Mesenchymal stem cell (in vitro differentiated cells and primary cell): ENCODE measurements around the gene MZT2B.
"Not testable (repeated sequence)": the region's sequence is repeated elsewhere in the genome, so short reads cannot be mapped to it uniquely, and the experiment has no call there.

ENCODE experiments used
- DNase-seq: peaks from one replicate; pipeline ENCODE4 v3.0.0-alpha.2; 2013
- H2AFZ ChIP-seq: one replicate; pipeline ENCODE4 v1.6.1; 2013; ENCODE audit warnings: low read depth, mild to moderate bottlenecking, control low read depth, inconsistent platforms, low read length, moderate library complexity
- H2AK5ac ChIP-seq: 2 replicates; pipeline ENCODE4 v1.6.1; 2013; ENCODE audit warnings: low read length, moderate library complexity, mild to moderate bottlenecking, inconsistent platforms; ENCODE audit not compliant: severe bottlenecking
- H2BK120ac ChIP-seq: one replicate; pipeline ENCODE4 v1.6.1; 2013; ENCODE audit warnings: low read depth, mild to moderate bottlenecking, inconsistent platforms, low read length, moderate library complexity
- H2BK12ac ChIP-seq, 2 experiments: one replicate each; pipeline ENCODE4 v1.6.1; 2013; ENCODE audit warnings: inconsistent platforms in 2 of 2, low read length in 2 of 2, mild to moderate bottlenecking in 2 of 2, moderate library complexity in 2 of 2, control low read depth in 1 of 2
- H2BK15ac ChIP-seq: one replicate; pipeline ENCODE4 v1.6.1; 2013; ENCODE audit warnings: mild to moderate bottlenecking, low read depth, inconsistent platforms; ENCODE audit not compliant: poor library complexity, severe bottlenecking
- H2BK5ac ChIP-seq: 2 replicates; pipeline ENCODE4 v1.6.1; 2013; ENCODE audit warnings: low read depth, mild to moderate bottlenecking, low read length, control low read depth, inconsistent platforms; ENCODE audit not compliant: poor library complexity, severe bottlenecking
- H3K14ac ChIP-seq, 2 experiments: one replicate each; pipeline ENCODE4 v1.6.1; 2013; ENCODE audit warnings: inconsistent platforms in 2 of 2, low read length in 2 of 2, control low read depth in 1 of 2, mild to moderate bottlenecking in 1 of 2, moderate library complexity in 1 of 2
- H3K18ac ChIP-seq, 2 experiments: one replicate each; pipeline ENCODE4 v1.6.1; 2013; ENCODE audit warnings: inconsistent platforms in 2 of 2, low read length in 2 of 2, control low read depth in 1 of 2, low read depth in 1 of 2, mild to moderate bottlenecking in 1 of 2
- H3K23ac ChIP-seq, 2 experiments: one replicate each; pipeline ENCODE4 v1.6.1; 2013; ENCODE audit warnings: inconsistent platforms in 2 of 2, low read length in 2 of 2, mild to moderate bottlenecking in 2 of 2, moderate library complexity in 2 of 2, control low read depth in 1 of 2
- H3K27ac ChIP-seq: 2 replicates; pipeline ENCODE4 v1.5.1; 2013; ENCODE audit warnings: mild to moderate bottlenecking, moderate library complexity, low read length, control low read depth, inconsistent platforms; ENCODE audit not compliant: poor library complexity, severe bottlenecking
- H3K27me3 ChIP-seq, 2 experiments: 2 replicates each; pipeline versions ENCODE4 v1.6.1 to v1.7.0; 2013; ENCODE audit warnings: low read length in 2 of 2, mild to moderate bottlenecking in 2 of 2, moderate library complexity in 2 of 2, control low read depth in 1 of 2, inconsistent platforms in 1 of 2; ENCODE audit not compliant: control insufficient read depth in 1 of 2, insufficient read depth in 1 of 2
- H3K36me3 ChIP-seq, 2 experiments: 2 replicates each; pipeline versions ENCODE4 v1.6.1 to v1.7.0; 2013; ENCODE audit warnings: low read length in 2 of 2, control low read depth in 1 of 2, inconsistent platforms in 1 of 2, low read depth in 1 of 2, mild to moderate bottlenecking in 1 of 2; ENCODE audit not compliant: insufficient read depth in 2 of 2, control insufficient read depth in 1 of 2
- H3K4ac ChIP-seq, 2 experiments: one replicate each; pipeline ENCODE4 v1.6.1; 2013; ENCODE audit warnings: inconsistent platforms in 2 of 2, low read length in 2 of 2, mild to moderate bottlenecking in 2 of 2, moderate library complexity in 2 of 2, control low read depth in 1 of 2, low read depth in 1 of 2
- H3K4me1 ChIP-seq: 2 replicates; pipeline ENCODE4 v1.6.1; 2013; ENCODE audit warnings: low read depth, low read length, control low read depth; ENCODE audit not compliant: control insufficient read depth, insufficient read depth
- H3K4me2 ChIP-seq: 2 replicates; pipeline ENCODE4 v1.6.1; 2013; ENCODE audit warnings: low read length, mild to moderate bottlenecking, inconsistent platforms; ENCODE audit not compliant: poor library complexity, severe bottlenecking
- H3K4me3 ChIP-seq, 2 experiments: 2 replicates each; pipeline versions ENCODE4 v1.5.1 to v1.7.0; 2013; ENCODE audit warnings: low read length in 2 of 2, mild to moderate bottlenecking in 2 of 2, control low read depth in 1 of 2, low read depth in 1 of 2; ENCODE audit not compliant: insufficient read depth in 1 of 2
- H3K79me1 ChIP-seq: replicated peaks from 2 replicates; pipeline ENCODE4 v1.6.1; 2013; ENCODE audit warnings: mild to moderate bottlenecking, control low read depth, low read length, inconsistent platforms; ENCODE audit not compliant: poor library complexity, severe bottlenecking
- H3K9ac ChIP-seq: 2 replicates; pipeline ENCODE4 v1.7.0; 2013; ENCODE audit warnings: mild to moderate bottlenecking, low read length, moderate library complexity
- H3K9me3 ChIP-seq: 2 replicates; pipeline ENCODE4 v1.7.0; 2013; ENCODE audit warnings: mild to moderate bottlenecking, low read length; ENCODE audit not compliant: control insufficient read depth
- H4K8ac ChIP-seq: one replicate; pipeline ENCODE4 v1.6.1; 2013; ENCODE audit warnings: inconsistent platforms, mild to moderate bottlenecking, low read length, moderate library complexity
- H4K91ac ChIP-seq: one replicate; pipeline ENCODE4 v1.6.1; 2013; ENCODE audit warnings: mild to moderate bottlenecking, low read length, inconsistent platforms
- WGBS: methylation state at CpG from one replicate; pipeline ENCODE4 v1.1.7; 2013; ENCODE audit warnings: mixed read lengths; 5-methylcytosine and 5-hydroxymethylcytosine counted together

MZT2B gene

DNA sequence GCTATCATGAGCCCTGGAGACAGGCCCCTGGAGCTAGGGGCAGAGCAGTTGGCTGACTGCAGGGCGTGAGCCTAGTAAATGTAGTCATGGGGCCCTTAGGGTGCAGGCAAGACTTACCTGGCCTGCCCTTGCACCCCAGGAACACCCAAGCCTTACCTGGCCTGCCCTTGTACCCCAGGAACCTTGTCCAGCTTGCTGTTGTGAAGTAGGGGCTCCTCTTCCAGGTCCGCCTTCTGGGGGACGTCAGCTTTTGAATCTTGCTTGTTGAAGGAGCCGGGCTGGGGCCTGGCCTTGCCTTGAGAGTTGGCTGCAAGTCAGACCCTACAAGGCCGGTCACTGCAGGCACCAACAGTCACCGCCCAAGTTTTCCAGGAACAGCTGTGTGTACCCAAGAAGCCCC is 41.1 kb upstream of the MZT2B start:
- not testable (repeated sequence) for H4K8ac ChIP-seq, H2BK5ac ChIP-seq, H3K27me3 ChIP-seq, H2BK15ac ChIP-seq, H4K91ac ChIP-seq, H2AK5ac ChIP-seq, H3K4ac ChIP-seq, H3K4me2 ChIP-seq, H3K23ac ChIP-seq, H2BK120ac ChIP-seq, DNase-seq, H3K18ac ChIP-seq, H2AFZ ChIP-seq, H3K4me1 ChIP-seq, H3K27ac ChIP-seq, H3K79me1 ChIP-seq, H3K4me3 ChIP-seq, H3K9ac ChIP-seq, H2BK12ac ChIP-seq, H3K36me3 ChIP-seq, H3K9me3 ChIP-seq, H3K14ac ChIP-seq
- WGBS, result no CpG with 5 or more reads among the region's 6 CpGs

DNA sequence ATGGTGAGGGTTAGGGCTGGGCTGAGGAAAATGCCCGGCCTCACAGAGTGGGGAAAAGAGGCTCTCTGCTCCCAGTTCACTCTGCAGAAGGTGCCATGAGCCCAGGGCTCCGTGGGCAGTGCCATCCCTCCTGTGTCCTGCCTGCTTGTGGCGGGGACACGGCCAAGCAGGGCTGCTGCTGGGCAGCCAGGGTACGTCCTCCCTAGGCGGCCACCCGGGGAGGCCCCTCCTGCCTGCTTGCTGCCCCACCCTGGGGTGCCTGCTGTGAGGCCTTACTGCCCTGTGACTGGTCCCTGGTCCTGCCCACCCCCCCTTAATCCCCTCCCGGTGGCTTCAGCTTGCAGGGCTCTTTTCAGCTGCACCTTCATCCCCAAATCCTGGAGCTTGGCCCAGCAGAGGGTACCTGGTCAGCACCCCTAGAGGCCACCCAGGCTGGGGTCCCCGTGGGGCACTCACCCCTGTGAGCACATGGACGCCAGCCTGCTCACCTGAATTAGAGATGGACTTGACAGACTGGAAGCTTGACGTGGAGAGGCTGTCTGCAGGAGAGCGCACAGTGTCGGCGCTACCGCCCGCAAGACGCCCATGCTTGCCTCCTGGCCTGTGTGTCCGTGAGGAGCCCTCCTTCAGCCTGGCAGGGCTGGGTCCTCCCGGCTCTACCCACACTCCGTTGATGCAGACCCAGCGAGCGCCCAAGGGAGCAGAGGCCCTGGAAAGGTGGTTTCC is 40.3 kb upstream of the MZT2B start:
- not testable (repeated sequence) for H2BK12ac ChIP-seq, H3K27ac ChIP-seq, H3K14ac ChIP-seq, H2BK5ac ChIP-seq, DNase-seq, H2BK15ac ChIP-seq, H3K4me3 ChIP-seq, H3K9me3 ChIP-seq, H2AFZ ChIP-seq, H2BK120ac ChIP-seq, H3K9ac ChIP-seq, H3K4me1 ChIP-seq, H3K4ac ChIP-seq, H4K8ac ChIP-seq, H4K91ac ChIP-seq, H3K4me2 ChIP-seq, H2AK5ac ChIP-seq, H3K23ac ChIP-seq, H3K79me1 ChIP-seq, H3K36me3 ChIP-seq, H3K18ac ChIP-seq, H3K27me3 ChIP-seq
- 94% methylated on average over 2 of the region's 22 CpGs for WGBS

- H3K14ac ChIP-seq, DNase-seq, H3K79me1 ChIP-seq, H2AFZ ChIP-seq, H3K9me3 ChIP-seq, H2BK5ac ChIP-seq, H3K9ac ChIP-seq, H2AK5ac ChIP-seq, H3K27ac ChIP-seq, H3K4me2 ChIP-seq, H3K4me1 ChIP-seq, H3K18ac ChIP-seq, H3K36me3 ChIP-seq, H3K23ac ChIP-seq, H3K4me3 ChIP-seq, H2BK15ac ChIP-seq, H2BK12ac ChIP-seq, H4K8ac ChIP-seq, H4K91ac ChIP-seq, H3K27me3 ChIP-seq, H3K4ac ChIP-seq, H2BK120ac ChIP-seq: not testable (repeated sequence)
- WGBS, result over 99% methylated on average over 9 of the region's 13 CpGs
These were observed 39.4 kb upstream of the MZT2B start for GRCh38 chr2:130142396-130143265.

DNA sequence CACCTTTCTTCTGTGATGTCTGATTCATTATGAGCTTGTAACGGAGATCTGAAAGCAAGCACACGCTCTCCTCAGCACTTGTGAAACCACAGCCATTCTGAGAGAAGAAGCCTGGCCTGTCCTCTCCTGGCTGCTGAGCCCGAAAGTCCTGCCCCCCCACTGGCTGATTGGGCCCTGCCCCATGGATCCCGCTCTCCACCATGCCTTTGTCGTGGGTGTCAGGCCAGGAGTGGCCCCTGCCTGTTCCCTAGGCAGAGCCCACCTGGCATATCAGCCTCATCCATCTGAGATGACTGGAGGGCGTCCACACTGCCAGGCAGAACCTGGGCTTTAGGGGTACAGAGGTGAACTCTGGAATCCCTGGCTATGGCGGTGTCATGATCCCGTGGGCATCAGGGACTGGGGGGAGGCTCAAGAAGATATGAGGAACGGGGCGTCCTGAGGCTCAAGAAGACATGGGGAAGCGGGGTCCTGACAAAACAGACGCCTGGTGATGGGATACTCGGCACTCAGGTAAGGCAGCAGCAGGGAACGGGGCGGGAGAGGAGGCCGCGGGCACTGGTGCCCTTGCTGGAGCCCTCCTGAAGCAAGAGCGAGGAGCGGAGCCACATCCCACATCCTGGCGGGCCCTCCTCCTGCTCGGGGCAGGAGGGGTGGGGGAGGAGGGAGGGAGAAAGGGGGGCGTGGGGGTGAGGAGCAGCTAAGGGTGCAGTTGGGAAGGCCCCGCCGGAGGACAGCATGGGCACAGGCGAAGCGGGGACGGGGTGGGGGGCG is 38.6 kb upstream of the MZT2B start:
- peak overlapping the region; percentile 4 for H2AFZ ChIP-seq
- H3K9ac ChIP-seq, H2BK5ac ChIP-seq, DNase-seq, H3K27ac ChIP-seq, H3K4me1 ChIP-seq, H2BK12ac ChIP-seq, H3K18ac ChIP-seq, H3K23ac ChIP-seq, H4K91ac ChIP-seq, H2BK15ac ChIP-seq, H4K8ac ChIP-seq, H3K36me3 ChIP-seq, H3K4me2 ChIP-seq, H3K9me3 ChIP-seq, H3K4ac ChIP-seq, H3K14ac ChIP-seq, H2AK5ac ChIP-seq, H2BK120ac ChIP-seq, H3K4me3 ChIP-seq, H3K27me3 ChIP-seq, H3K79me1 ChIP-seq: not testable (repeated sequence)
- WGBS, result 80% methylated on average over 12 of the region's 28 CpGs
